SU-DHL-6 (cell line): ENCODE data around the gene SERPINA3.

Source experiments
- EZH2phosphoT487 ChIP-seq: fragments of 200-600 bp; sonication (generic), shearing (Covaris generic); conservative IDR thresholded peaks from 2 replicates; pipeline ENCODE4 v1.6.1; 2018; ENCODE audit warnings: mild to moderate bottlenecking, antibody characterized with exemption, low read length, moderate library complexity, mixed read lengths
- TF ChIP-seq, protein P1 (sequence below): fragments of 200-600 bp; sonication (generic); IDR thresholded peaks from one replicate; pipeline ENCODE4 v1.5.1; 2017; ENCODE audit warnings: antibody characterized with exemption, mild to moderate bottlenecking, low read length, moderate library complexity; ENCODE audit not compliant: insufficient read depth, poor library complexity, severe bottlenecking

DNA sequence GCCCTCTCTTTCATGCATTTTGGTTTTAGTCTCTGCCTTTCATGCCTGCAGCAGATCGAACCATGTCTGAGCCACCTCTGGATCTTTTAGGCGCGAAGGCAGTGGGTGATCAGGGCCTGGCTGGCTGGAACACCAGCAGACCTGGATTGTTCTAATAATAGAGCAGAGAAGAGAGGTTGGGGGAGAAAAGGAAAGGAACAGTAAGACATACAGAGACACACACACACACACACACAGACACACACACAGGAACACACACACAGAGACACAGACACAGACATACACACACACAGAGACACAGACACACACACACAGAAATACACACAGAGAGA lies 38.2 kb downstream of the SERPINA3 start:
- TF ChIP-seq, protein P1, sequence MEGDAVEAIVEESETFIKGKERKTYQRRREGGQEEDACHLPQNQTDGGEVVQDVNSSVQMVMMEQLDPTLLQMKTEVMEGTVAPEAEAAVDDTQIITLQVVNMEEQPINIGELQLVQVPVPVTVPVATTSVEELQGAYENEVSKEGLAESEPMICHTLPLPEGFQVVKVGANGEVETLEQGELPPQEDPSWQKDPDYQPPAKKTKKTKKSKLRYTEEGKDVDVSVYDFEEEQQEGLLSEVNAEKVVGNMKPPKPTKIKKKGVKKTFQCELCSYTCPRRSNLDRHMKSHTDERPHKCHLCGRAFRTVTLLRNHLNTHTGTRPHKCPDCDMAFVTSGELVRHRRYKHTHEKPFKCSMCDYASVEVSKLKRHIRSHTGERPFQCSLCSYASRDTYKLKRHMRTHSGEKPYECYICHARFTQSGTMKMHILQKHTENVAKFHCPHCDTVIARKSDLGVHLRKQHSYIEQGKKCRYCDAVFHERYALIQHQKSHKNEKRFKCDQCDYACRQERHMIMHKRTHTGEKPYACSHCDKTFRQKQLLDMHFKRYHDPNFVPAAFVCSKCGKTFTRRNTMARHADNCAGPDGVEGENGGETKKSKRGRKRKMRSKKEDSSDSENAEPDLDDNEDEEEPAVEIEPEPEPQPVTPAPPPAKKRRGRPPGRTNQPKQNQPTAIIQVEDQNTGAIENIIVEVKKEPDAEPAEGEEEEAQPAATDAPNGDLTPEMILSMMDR = no peak
- no peak for TF ChIP-seq EZH2phosphoT487
